Gastrocnemius medialis (tissue), 4 donors: ENCODE results near the gene WASF2. TPM values are rescaled to one million over a fixed set of nuclear protein-coding genes. Genes with fewer than 3 reads are reported as not detected.
A peak's percentile ranks its signal among the peaks of the same experiment; 100 is the strongest.
"Not testable (repeated sequence)": the region's sequence is repeated elsewhere in the genome, so short reads cannot be mapped to it uniquely, and the experiment has no call there.

Source experiments
- ATAC-seq, 2 donors: fragments of 150-250 bp; one replicate each; pipeline ENCODE4 v1.9.1; 2016
- DNase-seq, 2 donors: peaks; one replicate each; pipeline ENCODE4 v3.0.0-alpha.2; 2019
- H3K27ac ChIP-seq, 4 donors: fragments of 200-600 bp; sonication (generic); 1 replicate in 1 of 4; 2 replicates in 3 of 4; pipeline ENCODE4 v1.5.1; 2016 to 2018; ENCODE audit warnings: mild to moderate bottlenecking in 2 of 4, moderate library complexity in 1 of 4
- H3K27me3 ChIP-seq, 3 donors: fragments of 200-600 bp; sonication (generic) in 2 of 3; 1 replicate in 1 of 3; 2 replicates in 2 of 3; pipeline versions ENCODE4 v1.5.1 to v1.6.0; 2016 to 2019; ENCODE audit warnings: mild to moderate bottlenecking in 1 of 3, moderate library complexity in 1 of 3
- H3K36me3 ChIP-seq, 2 donors: fragments of 200-600 bp; sonication (generic) in 1 of 2; one replicate each; pipeline ENCODE4 v1.5.1; 2017 to 2018
- H3K4me1 ChIP-seq, 2 donors: fragments of 200-600 bp; sonication (generic) in 1 of 2; one replicate each; pipeline ENCODE4 v1.5.1; 2016 to 2017; ENCODE audit warnings: mild to moderate bottlenecking in 2 of 2
- H3K4me3 ChIP-seq, 4 donors: fragments of 200-600 bp; sonication (generic) in 3 of 4; 1 replicate in 1 of 4; 2 replicates in 3 of 4; pipeline ENCODE4 v1.5.1; 2016 to 2019; ENCODE audit warnings: mild to moderate bottlenecking in 2 of 4
- H3K9me3 ChIP-seq, 3 donors: fragments of 200-600 bp; sonication (generic) in 2 of 3; 1 replicate in 1 of 3; 2 replicates in 2 of 3; pipeline ENCODE4 v1.5.1; 2016 to 2019
- POLR2A ChIP-seq, 2 donors: fragments of 450-650 bp; IDR thresholded peaks; one replicate each; pipeline ENCODE4 v1.6.1; 2017; ENCODE audit warnings: antibody characterized with exemption in 2 of 2, mild to moderate bottlenecking in 2 of 2, moderate library complexity in 2 of 2
- in situ Hi-C, 4 donors: fragments of 200-750 bp; cut with MboI; loops; one replicate each; pipeline versions ENCODE4 v1.15.0 to v1.8.0; 2017; ENCODE audit warnings: low sequenced_read_pairs in 4 of 4
- intact Hi-C: fragments of 100-400 bp; cut with DNase I; formaldehyde crosslinking; loops from one replicate; pipeline ENCODE4 v1.15.1; 2023; ENCODE audit warnings: low total_unique reads
- total RNA-seq, 4 donors: library from RNA; depleted of rRNA; stranded (reverse); fragments of >200 nt; gene quantifications; one replicate each; pipeline versions ENCODE4 v1.1.0 to v1.2.3, GENCODE V29; 2016
- TF ChIP-seq, protein P1 (sequence below), 5 experiments: fragments of 450-650 bp in 3 of 5; fragments of 200-600 bp in 2 of 5; sonication (generic) in 2 of 5; IDR thresholded peaks in 4 of 5; conservative IDR thresholded peaks in 1 of 5; 1 replicate in 4 of 5; 2 replicates in 1 of 5; pipeline ENCODE4 v1.5.1; 2016 to 2019; ENCODE audit warnings: antibody characterized with exemption in 5 of 5, mild to moderate bottlenecking in 3 of 5, moderate library complexity in 3 of 5

The WASF2 gene
- total RNA-seq, 4 donors from 2014 or later, result 10.6 to 16.7 (median 13.3) TPM

GRCh38 chr1:27405598-27406361, 84.2 kb downstream of the WASF2 start:
- peaks cover 0 to 45% of the 10 kb centered on the region in 2 donors for H3K36me3 ChIP-seq
- in situ Hi-C loops, result loop anchor here in 2 of 4 donors (10.0 to 25.0 kb wide), 2 partner anchors 107 to 199 kb away; partner anchors contain the start of gene AHDC1 (in 1 of the 2)
- H3K27ac ChIP-seq, result peak overlapping the region; percentile 68 to 78 (median 72)
- H3K4me3 ChIP-seq, H3K27me3 ChIP-seq, DNase-seq, H3K9me3 ChIP-seq: not testable (repeated sequence)
- ATAC-seq, result peak in 1 of 2 donors; percentile 11
- TF ChIP-seq, protein P1, sequence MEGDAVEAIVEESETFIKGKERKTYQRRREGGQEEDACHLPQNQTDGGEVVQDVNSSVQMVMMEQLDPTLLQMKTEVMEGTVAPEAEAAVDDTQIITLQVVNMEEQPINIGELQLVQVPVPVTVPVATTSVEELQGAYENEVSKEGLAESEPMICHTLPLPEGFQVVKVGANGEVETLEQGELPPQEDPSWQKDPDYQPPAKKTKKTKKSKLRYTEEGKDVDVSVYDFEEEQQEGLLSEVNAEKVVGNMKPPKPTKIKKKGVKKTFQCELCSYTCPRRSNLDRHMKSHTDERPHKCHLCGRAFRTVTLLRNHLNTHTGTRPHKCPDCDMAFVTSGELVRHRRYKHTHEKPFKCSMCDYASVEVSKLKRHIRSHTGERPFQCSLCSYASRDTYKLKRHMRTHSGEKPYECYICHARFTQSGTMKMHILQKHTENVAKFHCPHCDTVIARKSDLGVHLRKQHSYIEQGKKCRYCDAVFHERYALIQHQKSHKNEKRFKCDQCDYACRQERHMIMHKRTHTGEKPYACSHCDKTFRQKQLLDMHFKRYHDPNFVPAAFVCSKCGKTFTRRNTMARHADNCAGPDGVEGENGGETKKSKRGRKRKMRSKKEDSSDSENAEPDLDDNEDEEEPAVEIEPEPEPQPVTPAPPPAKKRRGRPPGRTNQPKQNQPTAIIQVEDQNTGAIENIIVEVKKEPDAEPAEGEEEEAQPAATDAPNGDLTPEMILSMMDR (IDR thresholded peaks at IDR 0.05 in 4 of 5, conservative IDR thresholded peaks at IDR 0.05 in 1 of 5), result peak in 1 of 5 experiments; percentile 15
- peaks cover 50 to 53% of the 10 kb centered on the region in 2 donors for H3K4me1 ChIP-seq
- intact Hi-C loops, result loop anchor here (10.0 kb wide), 1 partner anchor 119 kb away; no protein-coding TSS in a partner anchor

- H3K4me1 ChIP-seq, result peaks cover 50 to 53% of the 10 kb centered on the region in 2 donors
- TF ChIP-seq, protein P1 (IDR thresholded peaks at IDR 0.05 in 4 of 5, conservative IDR thresholded peaks at IDR 0.05 in 1 of 5), result no peak
- TF ChIP-seq POLR2A (IDR thresholded peaks at IDR 0.05), result no peak
- peak in 1 of 2 donors; percentile 60 for DNase-seq
- H3K27me3 ChIP-seq, result no peaks in the 10 kb centered on the region
- no peak overlapping the region for H3K4me3 ChIP-seq
- ATAC-seq, result peak in 1 of 2 donors; percentile 18
- intact Hi-C loops, result loop anchor here (10.0 kb wide), 1 partner anchor 120 kb away; no protein-coding TSS in a partner anchor
- H3K27ac ChIP-seq, result peak overlapping the region; percentile 68 to 78 (median 72)
- in situ Hi-C loops, result loop anchor here in 2 of 4 donors (10.0 to 25.0 kb wide), 2 partner anchors 107 to 200 kb away; partner anchors contain the start of gene AHDC1 (in 1 of the 2)
- no peaks in the 10 kb centered on the region for H3K9me3 ChIP-seq
- H3K36me3 ChIP-seq, result peaks cover 0 to 38% of the 10 kb centered on the region in 2 donors
Observed at GRCh38 chr1:27405074-27405473, 84.9 kb downstream of the WASF2 start.

GRCh38 chr1:27403931-27404330, 86.0 kb downstream of the WASF2 start:
- Histone ChIP-seq H3K4me1 (peaks cover 50 to 53% of the 10 kb centered on the region in 2 donors), H3K9me3 (no peaks in the 10 kb centered on the region), H3K36me3 (peaks cover 0 to 30% of the 10 kb centered on the region in 2 donors), H3K4me3 (no peak overlapping the region), H3K27ac (peak overlapping the region; percentile 68 to 78 (median 72)), H3K27me3 (no peaks in the 10 kb centered on the region)
- TF ChIP-seq, protein P1 (IDR thresholded peaks at IDR 0.05 in 4 of 5, conservative IDR thresholded peaks at IDR 0.05 in 1 of 5), result no peak
- no peak for TF ChIP-seq POLR2A (IDR thresholded peaks at IDR 0.05)
- DNase-seq, result no peak
- no peak for ATAC-seq
- intact Hi-C loops, result loop anchor here (2.0 to 10.0 kb wide), 3 partner anchors 88 to 203 kb away; partner anchors contain the start of gene WASF2
- in situ Hi-C loops, result loop anchor here in 2 of 4 donors (10.0 to 25.0 kb wide), 2 partner anchors 108 to 201 kb away; partner anchors contain the start of gene AHDC1 (in 1 of the 2)

GRCh38 chr1:27403065-27403726, 86.8 kb downstream of the WASF2 start:
- DNase-seq, result peak; percentile 53 to 77
- TF ChIP-seq, protein P1 (IDR thresholded peaks at IDR 0.05 in 4 of 5, conservative IDR thresholded peaks at IDR 0.05 in 1 of 5), result no peak
- no peak for TF ChIP-seq POLR2A (IDR thresholded peaks at IDR 0.05)
- in situ Hi-C loops (loop anchor here in 2 of 4 donors (10.0 to 25.0 kb wide), 2 partner anchors 109 to 202 kb away; partner anchors contain the start of gene AHDC1 (in 1 of the 2)), intact Hi-C loops (loop anchor here (2.0 to 10.0 kb wide), 3 partner anchors 89 to 204 kb away; partner anchors contain the start of gene WASF2)
- H3K27me3 ChIP-seq, result no peaks in the 10 kb centered on the region
- H3K27ac ChIP-seq, result peak overlapping the region; percentile 68 to 78 (median 72)
- peaks cover 0 to 23% of the 10 kb centered on the region in 2 donors for H3K36me3 ChIP-seq
- peak; percentile 43 to 49 for ATAC-seq
- no peaks in the 10 kb centered on the region for H3K9me3 ChIP-seq
- H3K4me1 ChIP-seq, result peaks cover 50 to 53% of the 10 kb centered on the region in 2 donors
- peak overlapping the region in 3 of 4 donors; percentile 6 to 31 (median 29) for H3K4me3 ChIP-seq
